HG03159 (cell line): Measurements from ENCODE around the gene NOP10.
"Not testable (repeated sequence)": the region's sequence is repeated elsewhere in the genome, so short reads cannot be mapped to it uniquely, and the experiment has no call there.

Experiments
- ATAC-seq: cut with Tn5 transposase; IDR thresholded peaks from one replicate; pipeline ENCODE4 v1.9.1; 2021; ENCODE audit warnings: mild to moderate bottlenecking, moderate library complexity; ENCODE audit not compliant: unreplicated experiment

Gene NOP10

GRCh38 chr15:34342737-34343575 is at the start of gene NOP10, which contains the start of gene NUTM1:
Gene NOP10, minus strand, starts transcription at chr15:34343136. Its CDS starts 63 bp downstream, at chr15:34343073.
Gene NUTM1, plus strand, starts transcription at chr15:34343315. Its CDS starts 382 bp downstream, at chr15:34343697.
- ATAC-seq: peak; percentile 87

GRCh38 chr15:34389594-34390086 is 46.7 kb upstream of the NOP10 start:
- not testable (repeated sequence) for ATAC-seq

- not testable (repeated sequence) for ATAC-seq
These were observed 39.0 kb upstream of the NOP10 start for GRCh38 chr15:34381829-34382521.

GRCh38 chr15:34380491-34380890 is 37.6 kb upstream of the NOP10 start:
- ATAC-seq: not testable (repeated sequence)

- ATAC-seq: no peak
These were observed 33.9 kb upstream of the NOP10 start for GRCh38 chr15:34376856-34377255.

- not testable (repeated sequence) for ATAC-seq
These were observed 32.6 kb upstream of the NOP10 start for GRCh38 chr15:34375541-34375940.

- ATAC-seq: no peak
These were observed 31.9 kb upstream of the NOP10 start for GRCh38 chr15:34374816-34375215.

GRCh38 chr15:34373951-34374350 is 31.0 kb upstream of the NOP10 start:
- ATAC-seq: no peak

GRCh38 chr15:34370643-34371042 is 27.7 kb upstream of the NOP10 start:
- no peak for ATAC-seq

GRCh38 chr15:34370129-34370528 is 27.2 kb upstream of the NOP10 start:
- no peak for ATAC-seq

GRCh38 chr15:34367101-34368081 is 24.5 kb upstream of the NOP10 start, which contains the start of gene LPCAT4:
Gene LPCAT4, minus strand, starts transcription at chr15:34367196. Its CDS starts 96 bp downstream, at chr15:34367100.
- peak; percentile 78 for ATAC-seq

GRCh38 chr15:34366271-34367065 is 23.5 kb upstream of the NOP10 start:
- peak; percentile 5 for ATAC-seq

GRCh38 chr15:34365836-34366235 is 22.9 kb upstream of the NOP10 start:
- ATAC-seq: no peak

GRCh38 chr15:34365091-34365825 is 22.3 kb upstream of the NOP10 start:
- no peak for ATAC-seq

- ATAC-seq: no peak
These were observed 21.1 kb upstream of the NOP10 start for GRCh38 chr15:34364041-34364440.

- no peak for ATAC-seq
These were observed 19.3 kb upstream of the NOP10 start for GRCh38 chr15:34362047-34362773.

GRCh38 chr15:34361278-34361677 is 18.3 kb upstream of the NOP10 start:
- ATAC-seq: no peak

- ATAC-seq: no peak
These were observed 17.4 kb upstream of the NOP10 start for GRCh38 chr15:34360298-34360697.
